Stimulated activated CD4-positive, alpha-beta T cell treated with anti-CD3 and anti-CD28 coated beads, Interleukin-12 subunit alpha, Interleukin-12 subunit beta, amount 100 ng/mL, for 24 hours (primary cell): ENCODE measurements around the gene ABCG1.

Experiments
- DNase-seq, 2 experiments: peaks; one replicate each; pipeline ENCODE4 v3.0.0-alpha.2; 2020; ENCODE audit warnings: low read depth in 2 of 2

ABCG1 gene

DNA sequence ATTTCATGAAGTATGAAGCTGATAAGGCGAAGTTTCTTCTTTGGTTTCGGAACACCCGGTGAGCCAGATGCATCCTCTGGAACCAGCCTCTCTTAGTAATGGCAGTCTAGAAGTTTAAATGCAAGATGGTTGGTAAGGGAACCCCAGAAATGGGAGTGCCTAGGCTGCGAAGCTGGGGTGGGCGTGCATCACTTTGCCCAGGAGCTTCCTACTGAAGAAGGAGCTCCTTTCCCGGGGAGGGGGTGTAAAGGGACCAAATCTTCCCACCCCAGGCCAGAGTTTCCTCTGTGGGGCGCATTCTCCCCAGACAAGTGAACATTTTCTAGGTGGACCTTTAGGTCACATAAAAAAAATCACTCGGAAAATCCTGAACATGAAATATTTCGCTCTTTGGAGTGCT is 127.5 kb downstream of the ABCG1 start:
- DNase-seq = no peak
